ENCODE results near the gene SYCP3.

The SYCP3 gene

GRCh38 chr12:101680240-101680639, 59.0 kb downstream of the SYCP3 start:
- DNase-seq (ENCODE audit: low read depth): no peak
